ENCODE measurements around the gene SEMA3D.

Gene SEMA3D

GRCh38 chr7:85119934-85120333 is 66.9 kb downstream of the SEMA3D start:
- no peak for TF ChIP-seq CTCF (IDR thresholded peaks at IDR 0.05; ENCODE audit: insufficient read depth, low read depth, low read length, missing control alignments)
- no peak for DNase-seq (ENCODE audit: low read depth)
- no peak overlapping the region for H3K4me3 ChIP-seq (ENCODE audit: low read length)

DNA sequence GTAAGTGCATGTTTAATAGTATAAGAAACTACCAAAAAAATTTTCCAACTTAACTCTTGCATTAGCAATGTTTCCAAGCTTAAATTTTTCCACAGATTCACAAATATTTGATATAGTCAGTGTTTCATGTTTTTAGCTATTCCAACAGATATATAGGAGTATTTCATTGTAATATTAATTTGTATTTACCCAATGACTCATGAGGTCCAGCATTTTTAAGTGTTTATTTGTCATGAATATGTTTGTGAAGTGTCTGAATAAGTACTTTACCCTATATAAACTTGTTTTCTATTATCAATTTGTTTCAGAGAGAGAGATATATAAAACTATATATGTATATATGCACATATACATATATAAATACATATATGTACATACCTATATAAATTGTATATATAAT is 71.0 kb downstream of the SEMA3D start:
- peak; percentile 10 for DNase-seq (ENCODE audit: low read depth)
- H3K4me3 ChIP-seq (ENCODE audit: low read length): no peak overlapping the region
- TF ChIP-seq CTCF (IDR thresholded peaks at IDR 0.05; ENCODE audit: insufficient read depth, low read depth, low read length, missing control alignments): no peak

- peak; percentile 88 for DNase-seq (ENCODE audit: low read depth)
- TF ChIP-seq CTCF (IDR thresholded peaks at IDR 0.05; ENCODE audit: insufficient read depth, low read depth, low read length, missing control alignments): no peak
Observed at GRCh38 chr7:85115006-85115405, 71.8 kb downstream of the SEMA3D start.

GRCh38 chr7:85114342-85114741 is 72.5 kb downstream of the SEMA3D start:
- H3K4me3 ChIP-seq (ENCODE audit: low read length): no peak overlapping the region
- peak; percentile 82 for DNase-seq (ENCODE audit: low read depth)
- TF ChIP-seq CTCF (IDR thresholded peaks at IDR 0.05; ENCODE audit: insufficient read depth, low read depth, low read length, missing control alignments): no peak

More at GRCh38 chr7:85115006-85115405, 71.8 kb downstream of the SEMA3D start:
- no peak overlapping the region for H3K4me3 ChIP-seq (ENCODE audit: low read length)

GRCh38 chr7:85111761-85112160 is 75.1 kb downstream of the SEMA3D start:
- TF ChIP-seq CTCF (IDR thresholded peaks at IDR 0.05; ENCODE audit: insufficient read depth, low read depth, low read length, missing control alignments): no peak
- no peak for DNase-seq (ENCODE audit: low read depth)
- no peak overlapping the region for H3K4me3 ChIP-seq (ENCODE audit: low read length)

- no peak for TF ChIP-seq CTCF (IDR thresholded peaks at IDR 0.05; ENCODE audit: insufficient read depth, low read depth, low read length, missing control alignments)
- no peak overlapping the region for H3K4me3 ChIP-seq (ENCODE audit: low read length)
- DNase-seq (ENCODE audit: low read depth): no peak
Observed at GRCh38 chr7:85106719-85107118, 80.1 kb downstream of the SEMA3D start.

DNA sequence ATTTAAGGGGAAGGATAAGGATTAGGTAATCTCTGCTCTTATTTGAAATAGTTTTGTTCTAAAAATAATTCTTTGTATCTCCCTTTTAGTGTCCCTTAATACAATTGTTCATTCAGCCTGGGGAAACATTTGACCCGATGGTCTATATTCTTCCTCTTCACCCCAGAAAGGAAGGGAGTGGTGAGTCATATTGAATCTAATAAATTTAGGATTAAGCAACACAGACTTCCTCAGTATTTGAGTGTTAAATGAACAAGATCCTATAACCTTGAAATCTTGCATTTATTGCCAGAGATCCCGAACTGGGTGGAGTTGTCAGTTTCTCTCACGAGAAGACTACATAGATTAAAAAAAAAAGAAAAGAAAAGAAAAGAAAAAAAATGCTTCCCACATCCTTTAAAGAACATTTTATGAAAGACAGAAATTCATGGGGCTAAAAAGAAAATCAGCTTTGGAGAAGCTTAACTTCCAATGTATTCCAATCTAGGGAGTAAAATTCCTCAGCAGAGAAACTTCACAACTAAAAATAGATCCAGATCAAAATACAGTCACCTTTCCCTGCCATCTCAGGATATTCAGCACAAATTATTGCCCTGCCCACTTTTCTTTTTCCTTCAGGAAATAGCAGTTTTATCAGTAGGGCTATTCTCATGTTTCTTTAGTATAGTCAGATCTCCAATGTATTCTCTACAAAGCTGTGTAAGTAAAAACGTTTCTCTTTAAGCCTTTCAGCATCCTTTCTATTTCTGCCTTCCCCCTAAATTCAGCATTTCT is 82.2 kb downstream of the SEMA3D start:
- peak; percentile 27 for DNase-seq (ENCODE audit: low read depth)
- TF ChIP-seq CTCF (IDR thresholded peaks at IDR 0.05; ENCODE audit: insufficient read depth, low read depth, low read length, missing control alignments): no peak
- H3K4me3 ChIP-seq (ENCODE audit: low read length): no peak overlapping the region
